GM23338 (cell line): ENCODE measurements around the gene LUC7L2. TPM values are rescaled to one million over a fixed set of nuclear protein-coding genes. Genes with fewer than 3 reads are reported as not detected.

ENCODE experiments used
- ATAC-seq: fragments of 200-7000 bp; cut with Tn5 transposase; 3 replicates; pipeline ENCODE4 v1.9.1; 2020
- DNase-seq: peaks from one replicate; pipeline ENCODE4 v3.0.0-alpha.2; 2015; ENCODE audit warnings: low spot score
- H2AFZ ChIP-seq: fragments of 200-600 bp; sonication (generic); 2 replicates; pipeline ENCODE4 v1.8.0; 2016; ENCODE audit warnings: antibody characterized with exemption, mild to moderate bottlenecking, moderate library complexity
- H3F3A ChIP-seq: fragments of 200-600 bp; sonication (generic); replicated peaks from 2 replicates; pipeline ENCODE4 v1.8.0; 2017; ENCODE audit warnings: antibody characterized with exemption, mixed run types, low read depth
- H3K27ac ChIP-seq: fragments of 200-600 bp; sonication (generic); 2 replicates; pipeline ENCODE4 v1.6.1; 2016; ENCODE audit warnings: low read depth
- H3K27me3 ChIP-seq: fragments of 200-600 bp; sonication (generic); 2 replicates; pipeline ENCODE4 v1.8.0; 2016; ENCODE audit warnings: mild to moderate bottlenecking, mixed run types, moderate library complexity; ENCODE audit not compliant: insufficient read depth
- H3K36me3 ChIP-seq: fragments of 200-600 bp; sonication (generic); 2 replicates; pipeline ENCODE4 v1.8.0; 2016; ENCODE audit warnings: mild to moderate bottlenecking; ENCODE audit not compliant: insufficient read depth
- H3K4me1 ChIP-seq: fragments of 200-600 bp; sonication (generic); 2 replicates; pipeline ENCODE4 v1.8.0; 2016; ENCODE audit warnings: mild to moderate bottlenecking, moderate library complexity; ENCODE audit not compliant: insufficient read depth
- H3K4me2 ChIP-seq: fragments of 200-600 bp; sonication (generic); 2 replicates; pipeline ENCODE4 v1.7.1; 2017; ENCODE audit warnings: mixed run types
- H3K4me3 ChIP-seq: fragments of 200-600 bp; sonication (generic); 2 replicates; pipeline ENCODE4 v1.6.1; 2016; ENCODE audit warnings: mixed run types
- H3K79me2 ChIP-seq: fragments of 200-600 bp; sonication (generic); replicated peaks from 2 replicates; pipeline ENCODE4 v1.8.0; 2017; ENCODE audit warnings: mild to moderate bottlenecking; ENCODE audit not compliant: insufficient read depth
- H3K9me2 ChIP-seq: fragments of 200-600 bp; sonication (generic); 2 replicates; pipeline ENCODE4 v1.8.0; 2017; ENCODE audit not compliant: insufficient read depth
- H4K20me1 ChIP-seq: fragments of 200-600 bp; sonication (generic); replicated peaks from 2 replicates; pipeline ENCODE4 v1.8.0; 2017; ENCODE audit warnings: mild to moderate bottlenecking; ENCODE audit not compliant: insufficient read depth
- H3K27ac Mint-ChIP-seq: 2 replicates; pipeline ENCODE4 v1.8.0; 2020; ENCODE audit warnings: inconsistent platforms, mild to moderate bottlenecking, moderate library complexity, mixed read lengths
- H3K27me3 Mint-ChIP-seq: 3 replicates; pipeline ENCODE4 v1.8.0; 2022; ENCODE audit warnings: low read depth, mild to moderate bottlenecking, moderate library complexity, mixed read lengths, inconsistent platforms; ENCODE audit not compliant: insufficient read depth, poor library complexity
- H3K36me3 Mint-ChIP-seq: 3 replicates; pipeline ENCODE4 v1.8.0; 2021; ENCODE audit warnings: low read depth, mild to moderate bottlenecking, inconsistent platforms, moderate library complexity, mixed read lengths
- H3K4me1 Mint-ChIP-seq: 3 replicates; pipeline ENCODE4 v1.8.0; 2020; ENCODE audit warnings: mild to moderate bottlenecking, inconsistent platforms, mixed read lengths
- H3K4me3 Mint-ChIP-seq: 3 replicates; pipeline ENCODE4 v1.8.0; 2021; ENCODE audit warnings: moderate library complexity, mild to moderate bottlenecking, inconsistent platforms, mixed read lengths
- H3K9me3 Mint-ChIP-seq: 3 replicates; pipeline ENCODE4 v1.8.0; 2020; ENCODE audit warnings: moderate library complexity, mild to moderate bottlenecking, inconsistent platforms, mixed read lengths
- CREB1 ChIP-seq: fragments of 250-450 bp; sonication (Bioruptor Pico); IDR thresholded peaks from 2 replicates; pipeline ENCODE4 v1.5.0; 2020; ENCODE audit warnings: low read depth, mild to moderate bottlenecking, moderate library complexity
- CTCF ChIP-seq, 2 experiments: fragments of 200-600 bp in 1 of 2; sonication (generic) in 1 of 2; conservative IDR thresholded peaks; 2 replicates each; pipeline versions ENCODE4 v1.5.1 to v1.6.1; 2016 to 2017; ENCODE audit warnings: antibody characterized with exemption in 2 of 2, low read depth in 2 of 2, mild to moderate bottlenecking in 2 of 2, moderate library complexity in 1 of 2
- ETS1 ChIP-seq: IDR thresholded peaks from 2 replicates; pipeline ENCODE4 v1.6.1; 2016; ENCODE audit warnings: antibody characterized with exemption
- EZH2 ChIP-seq: fragments of 200-600 bp; sonication (generic); IDR thresholded peaks from one replicate; pipeline ENCODE4 v1.8.0; 2017; ENCODE audit warnings: antibody characterized with exemption, mild to moderate bottlenecking, low read depth; ENCODE audit not compliant: unreplicated experiment
- EZH2phosphoT487 ChIP-seq: fragments of 200-600 bp; sonication (generic); IDR thresholded peaks from one replicate; pipeline ENCODE4 v1.8.1; 2018; ENCODE audit warnings: antibody characterized with exemption; ENCODE audit not compliant: unreplicated experiment
- JUNB ChIP-seq: IDR thresholded peaks from one replicate; pipeline ENCODE4 v1.6.1; 2016; ENCODE audit warnings: antibody characterized with exemption; ENCODE audit not compliant: unreplicated experiment
- NANOG ChIP-seq: IDR thresholded peaks from 2 replicates; pipeline ENCODE4 v1.6.1; 2016; ENCODE audit warnings: antibody characterized with exemption, borderline replicate concordance
- POLR2AphosphoS5 ChIP-seq: IDR thresholded peaks from 2 replicates; pipeline ENCODE4 v1.6.1; 2016; ENCODE audit warnings: antibody characterized with exemption, low read depth
- REST ChIP-seq: IDR thresholded peaks from one replicate; pipeline ENCODE4 v1.6.1; 2018; ENCODE audit warnings: antibody characterized with exemption; ENCODE audit not compliant: unreplicated experiment
- STAT1 ChIP-seq: IDR thresholded peaks from one replicate; pipeline ENCODE4 v1.6.1; 2016; ENCODE audit warnings: antibody characterized with exemption; ENCODE audit not compliant: unreplicated experiment
- ZNF114 ChIP-seq: fragments of 250-450 bp; sonication (Bioruptor Pico); IDR thresholded peaks from 2 replicates; pipeline ENCODE4 v1.5.0; 2020; ENCODE audit warnings: mild to moderate bottlenecking, moderate library complexity
- ZNF331 ChIP-seq: fragments of 250-450 bp; sonication (Bioruptor Pico); IDR thresholded peaks from 2 replicates; pipeline ENCODE4 v1.5.0; 2020; ENCODE audit warnings: low read depth, mild to moderate bottlenecking, moderate library complexity
- ZNF462 ChIP-seq: fragments of 250-450 bp; sonication (Bioruptor Pico); IDR thresholded peaks from 2 replicates; pipeline ENCODE4 v1.5.0; 2020; ENCODE audit warnings: mild to moderate bottlenecking, moderate library complexity
- polyA plus RNA-seq: library from polyadenylated mRNA; unstranded; fragments of >200 nt; fragmentation: Nextera tagmentation; extraction: Ambion mirVana; gene quantifications from 2 replicates; pipeline ENCODE4 v1.2.1, GENCODE V29; 2016
- total RNA-seq: library from RNA; depleted of rRNA; stranded (reverse); fragments of >200 nt; shearing (Covaris generic); gene quantifications from 2 replicates; pipeline ENCODE4 v1.2.3, GENCODE V29; 2014

Gene LUC7L2
- total and polyA plus RNA-seq, 2 experiments from 2014 or later: 40.3 to 57.3 TPM

GRCh38 chr7:139317939-139318505 is 41.7 kb upstream of the LUC7L2 start:
- Histone ChIP-seq H3K4me1 (no peaks in the 10 kb centered on the region), H3K9me2 (no peaks in the 10 kb centered on the region), H2AFZ (no peak overlapping the region), H3K27me3 (no peaks in the 10 kb centered on the region), H3K36me3 (no peaks in the 10 kb centered on the region), H3K27ac (no peak overlapping the region), H3K4me2 (no peak overlapping the region), H3F3A (no peaks in the 10 kb centered on the region), H3K4me3 (no peak overlapping the region), H3K79me2 (no peaks in the 10 kb centered on the region), H4K20me1 (no peaks in the 10 kb centered on the region)
- no peak for DNase-seq
- Mint-ChIP-seq H3K27me3 (peaks cover 2% of the 10 kb centered on the region), H3K27ac (no peak overlapping the region), H3K4me1 (peaks cover 2% of the 10 kb centered on the region; the same call in 1 of the 3 replicates), H3K36me3 (no peaks in the 10 kb centered on the region), H3K9me3 (no peaks in the 10 kb centered on the region), H3K4me3 (no peak overlapping the region)
- TF ChIP-seq ZNF462 (CRISPR knock-in tag) (no peak), EZH2 (no peak), STAT1 (no peak), NANOG (no peak), CREB1 (CRISPR knock-in tag) (no peak), ETS1 (no peak), POLR2AphosphoS5 (no peak), REST (no peak), CTCF (conservative IDR thresholded peaks at IDR 0.05; ENCODE audit: low read depth in 2 of 2) (no peak), ZNF331 (CRISPR knock-in tag) (no peak), ZNF114 (CRISPR knock-in tag) (no peak), EZH2phosphoT487 (no peak), JUNB (no peak)
- ATAC-seq: no peak
